Activated CD4-positive, alpha-beta T cell treated with anti-CD3 and anti-CD28 coated beads, Interleukin-2, amount 50 U/mL, for 4 hours (primary cell): Measurements from ENCODE around the gene KDELR1.

Experiments used
- DNase-seq, 2 experiments: peaks; one replicate each; pipeline ENCODE4 v3.0.0-alpha.2; 2020

KDELR1 gene

DNA sequence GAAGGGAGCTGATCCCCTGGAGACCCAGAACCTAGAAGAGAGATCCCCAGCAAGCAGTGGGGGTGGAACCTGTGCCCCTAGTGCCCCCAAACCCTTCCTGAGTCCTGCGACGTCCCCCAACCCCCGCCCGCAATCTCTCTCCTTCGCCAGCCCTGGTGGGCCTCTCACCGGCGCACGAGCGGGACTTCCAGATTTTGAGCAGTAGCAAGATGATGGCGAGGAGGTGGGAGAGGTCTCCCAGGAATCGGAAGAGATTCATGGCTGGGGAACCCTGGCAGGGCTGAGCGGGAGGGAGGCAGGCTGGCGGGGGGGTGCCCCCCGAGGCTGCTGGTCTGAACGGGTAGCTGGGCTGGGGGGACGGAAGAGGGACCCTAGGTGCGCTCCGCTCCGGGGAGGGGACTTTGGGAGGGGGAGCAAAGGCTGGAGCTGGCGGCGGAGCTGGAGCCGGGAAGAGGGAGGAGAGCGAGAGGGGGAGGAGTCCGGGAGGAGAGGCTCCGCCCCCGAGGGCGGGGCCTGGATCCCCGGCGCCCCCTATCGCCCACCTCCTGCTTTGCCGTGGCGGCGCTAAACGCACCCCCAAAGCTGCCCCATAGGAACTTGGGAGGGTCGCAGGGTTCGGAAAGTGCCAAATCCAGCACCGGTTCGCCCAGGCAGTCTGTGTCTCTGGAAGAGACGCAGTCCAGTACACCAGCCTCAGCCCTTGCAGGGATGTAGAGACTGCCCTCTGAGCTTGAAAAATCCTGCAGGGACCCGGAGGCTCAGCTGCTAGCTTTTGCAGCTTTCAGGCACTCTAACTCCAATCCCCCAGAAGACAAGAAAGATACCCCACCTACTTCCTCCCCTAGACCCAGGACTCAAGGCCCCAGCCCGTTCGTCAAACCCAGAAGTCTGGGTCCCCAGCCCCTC, at the start of gene KDELR1:
KDELR1 (minus strand) TSS at position 452 of the 906 bp plus-strand sequence; CDS start at position 259, 193 bp downstream.
- peak; percentile 59 to 61 for DNase-seq

DNA sequence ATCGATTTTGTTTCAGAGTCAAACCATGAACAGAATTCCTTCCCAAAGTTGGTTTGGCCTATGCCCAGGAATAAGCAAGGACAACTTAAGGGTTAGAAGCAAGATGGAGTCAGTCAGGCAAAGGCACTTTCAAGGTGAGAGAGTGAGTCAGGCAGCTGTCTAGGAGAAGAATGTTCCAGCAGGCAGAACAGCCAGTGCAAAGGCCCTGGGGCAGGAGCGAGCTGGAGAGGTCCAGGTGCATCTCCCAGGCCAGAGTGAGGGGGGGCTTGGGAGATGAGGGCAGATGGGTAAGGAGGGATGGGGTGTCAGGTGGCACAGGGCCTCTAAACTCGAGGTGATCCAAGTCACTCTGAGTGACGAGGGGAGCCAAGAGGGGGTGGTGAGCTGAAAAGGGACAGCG, 45.2 kb upstream of the KDELR1 start:
- no peak for DNase-seq

DNA sequence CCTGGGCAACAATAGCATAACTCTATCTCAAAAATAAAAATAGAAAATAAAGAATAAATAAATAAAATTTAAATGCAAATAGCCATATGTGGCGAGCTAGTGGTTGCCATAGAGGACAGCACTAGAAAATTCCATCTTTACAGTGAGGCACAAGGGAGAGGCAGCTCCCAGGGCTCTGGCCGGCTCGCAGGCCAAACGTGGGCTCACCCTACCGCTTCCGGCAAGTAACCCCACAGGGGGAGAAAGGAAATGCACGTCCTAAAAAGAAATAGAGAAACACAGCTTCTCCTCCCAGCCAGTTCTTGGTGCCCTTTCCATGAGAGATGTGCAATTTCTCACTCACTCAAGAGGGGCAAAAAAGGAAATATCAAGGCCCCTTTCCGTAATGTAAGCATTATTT, 42.0 kb upstream of the KDELR1 start:
- DNase-seq = no peak

DNA sequence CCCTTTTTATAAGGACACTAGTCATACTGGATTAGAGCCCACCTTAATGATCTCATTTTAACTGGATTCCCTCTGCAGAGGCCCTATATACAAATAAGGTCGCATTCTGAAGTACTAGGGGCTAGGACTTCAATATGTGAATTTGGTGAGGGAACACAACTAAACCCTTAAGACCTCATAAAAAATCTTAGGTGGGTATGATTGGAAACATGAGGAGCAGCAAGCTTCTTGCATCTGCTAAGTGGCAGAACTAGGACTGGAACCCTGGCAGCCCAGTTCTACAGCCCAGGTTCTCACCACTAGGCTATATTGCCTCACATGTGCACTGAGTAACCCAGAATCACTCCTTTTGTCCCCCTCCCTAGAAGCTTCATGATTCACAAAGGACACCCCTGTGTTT, 37.3 kb upstream of the KDELR1 start:
- no peak for DNase-seq

DNA sequence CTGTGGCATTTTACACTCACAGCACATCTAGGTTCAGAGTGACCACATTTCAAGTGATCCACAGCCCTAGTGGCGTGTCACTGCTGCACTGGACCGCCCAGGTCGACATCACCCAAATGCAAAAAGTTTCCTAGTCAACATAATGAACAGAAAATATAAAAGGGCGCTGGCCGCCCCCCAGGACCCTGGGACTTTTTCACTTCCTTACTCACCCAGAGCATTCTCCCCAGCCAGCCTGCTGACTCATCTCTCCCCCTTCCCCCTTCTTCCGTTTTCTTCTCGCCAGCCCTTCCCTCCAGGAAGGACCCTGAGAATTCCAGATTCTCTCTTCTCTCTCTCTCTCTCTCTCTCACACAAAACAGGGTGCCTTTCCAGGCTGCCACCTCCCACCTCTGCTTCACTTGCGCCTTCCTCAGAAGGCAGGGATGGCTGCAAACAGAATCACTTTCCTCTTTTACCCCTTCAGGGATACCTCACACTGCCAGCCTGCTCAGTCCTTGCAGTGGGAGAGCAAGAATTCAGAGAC, 33.4 kb upstream of the KDELR1 start:
- no peak for DNase-seq

DNA sequence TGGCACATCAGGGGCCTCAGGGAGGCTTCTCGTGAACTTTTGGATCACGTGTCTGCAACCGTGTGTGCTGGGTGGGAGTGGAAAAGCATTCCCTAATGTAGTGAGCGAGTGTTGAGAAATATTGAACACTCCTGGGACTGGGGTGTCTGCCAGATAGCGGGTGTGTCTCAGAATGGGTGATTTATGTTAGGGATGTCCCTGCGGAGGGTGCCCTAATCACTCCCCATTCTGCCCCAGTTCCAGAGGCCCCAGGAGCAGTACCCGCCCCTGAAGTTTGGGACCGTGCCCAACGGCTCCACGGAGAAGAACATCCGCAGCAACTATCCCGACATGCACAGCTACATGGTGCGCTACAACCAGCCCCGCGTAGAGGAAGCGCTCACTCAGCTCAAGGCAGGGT, 30.2 kb upstream of the KDELR1 start:
- DNase-seq = no peak

DNA sequence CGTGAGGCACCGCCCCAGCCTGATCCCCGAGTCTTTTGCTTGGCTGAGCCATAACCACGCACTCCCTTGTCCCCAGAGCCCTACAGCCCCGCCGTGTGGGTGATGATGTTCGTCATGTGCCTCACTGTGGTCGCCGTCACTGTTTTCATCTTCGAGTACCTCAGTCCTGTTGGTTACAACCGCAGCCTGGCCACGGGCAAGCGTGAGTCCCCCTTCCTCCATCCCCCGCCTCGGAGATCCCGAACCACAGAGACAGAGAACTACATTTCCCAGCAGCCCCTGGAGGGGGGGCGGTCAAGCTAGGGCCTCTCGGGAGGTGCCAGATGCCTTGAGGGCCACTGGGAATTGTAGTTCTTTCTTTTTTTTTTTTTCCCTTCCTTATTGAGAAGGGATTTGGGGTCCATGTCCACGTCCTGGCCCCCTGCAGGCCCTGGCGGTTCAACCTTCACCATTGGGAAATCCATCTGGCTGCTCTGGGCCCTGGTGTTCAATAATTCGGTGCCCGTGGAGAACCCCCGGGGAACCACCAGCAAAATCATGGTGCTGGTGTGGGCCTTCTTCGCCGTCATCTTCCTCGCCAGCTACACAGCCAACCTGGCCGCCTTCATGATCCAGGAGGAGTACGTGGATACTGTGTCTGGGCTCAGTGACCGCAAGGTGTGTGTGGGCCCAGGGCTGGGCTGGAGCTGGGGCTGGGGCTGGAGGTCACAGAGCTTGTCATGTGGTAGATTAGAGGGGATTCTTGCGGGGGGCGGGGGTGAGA, 28.0 kb upstream of the KDELR1 start:
- peak; percentile 57 for DNase-seq

DNA sequence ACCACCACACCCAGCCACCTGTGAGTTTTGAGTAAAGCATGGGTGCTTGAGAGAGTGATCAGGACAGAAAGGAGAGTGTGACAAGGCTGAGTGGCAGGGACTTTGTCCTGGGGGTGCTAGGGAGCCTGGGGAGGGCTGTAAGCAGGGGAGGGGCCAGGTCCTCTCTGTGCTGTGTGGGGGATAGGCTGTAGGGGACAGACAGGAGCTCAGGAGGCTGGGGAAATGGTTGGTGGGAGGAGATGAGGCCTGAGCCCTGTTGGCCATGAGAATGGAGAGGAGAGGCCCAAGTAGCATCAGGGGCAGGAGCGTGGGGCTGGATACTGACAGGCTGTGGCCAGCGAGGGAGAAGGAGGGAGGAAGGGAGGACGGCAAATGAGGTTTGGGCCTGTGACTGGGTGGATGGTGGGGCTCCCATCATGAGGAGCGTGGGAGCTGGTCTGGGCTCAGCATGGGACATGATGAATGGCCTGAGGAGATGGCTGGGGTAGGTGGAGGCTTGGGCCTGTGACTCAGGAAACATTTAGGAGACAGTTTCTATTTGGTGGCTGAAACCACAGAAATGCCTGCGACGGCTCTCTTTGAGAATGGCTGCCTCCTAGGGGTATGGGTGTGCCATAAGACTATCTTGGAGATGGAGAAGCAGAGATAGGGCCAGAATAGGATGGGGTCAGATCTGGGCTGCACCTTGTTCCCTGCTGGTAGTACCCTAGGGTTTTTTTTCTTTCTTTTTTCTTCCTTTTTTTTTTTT, 27.1 kb upstream of the KDELR1 start:
- no peak for DNase-seq

DNA sequence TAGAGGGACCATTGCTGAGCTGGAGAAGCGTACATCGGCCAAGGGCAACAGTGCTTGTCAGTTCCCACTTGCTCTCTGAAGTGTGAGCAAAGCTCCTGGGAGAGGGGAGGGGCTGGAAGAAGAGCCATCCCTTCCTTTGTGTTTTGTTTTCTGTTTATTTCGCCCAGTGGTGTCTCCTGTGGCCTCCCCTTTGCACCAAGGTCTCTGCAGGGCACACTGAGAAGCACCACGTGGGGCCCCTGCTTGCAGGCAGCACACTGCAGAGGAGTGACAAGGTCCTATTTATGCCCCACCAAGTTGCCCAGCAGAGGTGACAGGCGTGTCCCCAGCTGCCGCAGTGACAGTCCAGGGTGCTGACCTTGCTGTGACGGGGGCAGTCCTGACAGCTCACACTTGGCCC, 26.1 kb upstream of the KDELR1 start:
- no peak for DNase-seq

DNA sequence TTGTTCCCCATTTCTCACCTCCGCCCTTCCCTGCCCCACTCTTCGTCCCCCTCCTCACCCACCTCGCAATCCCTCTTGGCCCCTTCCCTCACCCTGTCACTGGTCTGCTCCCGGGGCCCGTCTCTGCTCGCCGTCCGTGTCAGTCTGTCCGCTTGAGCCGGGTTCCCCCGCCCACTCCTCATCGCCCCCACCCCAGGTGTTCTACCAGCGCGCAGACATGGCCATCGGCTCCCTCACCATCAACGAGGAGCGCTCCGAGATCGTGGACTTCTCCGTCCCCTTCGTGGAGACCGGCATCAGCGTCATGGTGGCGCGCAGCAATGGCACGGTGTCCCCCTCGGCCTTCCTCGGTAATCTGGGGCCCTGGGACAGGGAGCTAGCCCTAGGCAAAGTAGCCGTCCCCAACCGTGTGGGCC, 24.5 kb upstream of the KDELR1 start:
- no peak for DNase-seq

DNA sequence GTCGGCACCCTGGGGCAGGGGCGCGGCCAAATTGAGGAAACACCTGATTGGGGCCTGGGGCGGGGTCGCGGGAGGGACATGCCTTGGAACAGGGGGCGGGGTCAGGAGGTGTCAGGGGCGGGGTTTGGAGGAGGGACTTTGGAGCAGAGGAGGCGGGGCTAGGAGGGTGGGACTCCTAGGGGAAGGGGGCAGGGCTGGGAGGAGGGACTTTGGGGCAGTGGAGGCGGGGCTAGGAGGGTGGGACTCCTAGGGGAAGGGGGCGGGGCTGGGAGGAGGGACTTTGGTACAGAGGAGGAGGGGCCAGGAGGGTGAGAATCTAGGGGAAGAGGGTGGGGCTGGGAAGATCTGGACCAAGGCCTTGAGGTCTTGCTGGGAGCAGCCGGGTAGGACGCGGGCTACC, 24.0 kb upstream of the KDELR1 start:
- DNase-seq = peak; percentile 62 to 63

DNA sequence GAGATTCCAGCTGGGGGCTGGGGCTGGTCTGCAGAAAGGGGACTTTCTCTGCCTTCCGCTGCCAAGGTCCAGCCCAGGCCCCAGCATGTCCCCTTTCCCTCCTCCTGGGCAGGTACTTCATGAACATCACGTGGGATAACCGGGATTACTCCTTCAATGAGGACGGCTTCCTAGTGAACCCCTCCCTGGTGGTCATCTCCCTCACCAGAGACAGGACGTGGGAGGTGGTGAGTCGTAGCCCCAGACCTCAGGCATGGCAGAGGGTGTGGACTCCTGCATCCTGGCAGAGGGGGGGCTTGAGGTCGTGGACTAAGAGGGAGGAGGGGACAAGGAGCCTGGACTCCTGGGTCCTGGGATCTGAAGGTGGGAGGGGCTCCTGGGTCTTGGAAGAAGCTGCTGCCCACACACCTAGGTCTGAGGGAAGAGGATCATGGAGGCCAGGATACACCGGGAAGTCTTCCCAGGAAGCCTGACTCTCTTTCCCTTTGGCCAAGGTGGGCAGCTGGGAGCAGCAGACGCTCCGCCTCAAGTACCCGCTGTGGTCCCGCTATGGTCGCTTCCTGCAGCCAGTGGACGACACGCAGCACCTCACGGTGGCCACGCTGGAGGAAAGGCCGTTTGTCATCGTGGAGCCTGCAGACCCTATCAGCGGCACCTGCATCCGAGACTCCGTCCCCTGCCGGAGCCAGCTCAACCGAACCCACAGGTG, 22.7 kb upstream of the KDELR1 start:
- no peak for DNase-seq

DNA sequence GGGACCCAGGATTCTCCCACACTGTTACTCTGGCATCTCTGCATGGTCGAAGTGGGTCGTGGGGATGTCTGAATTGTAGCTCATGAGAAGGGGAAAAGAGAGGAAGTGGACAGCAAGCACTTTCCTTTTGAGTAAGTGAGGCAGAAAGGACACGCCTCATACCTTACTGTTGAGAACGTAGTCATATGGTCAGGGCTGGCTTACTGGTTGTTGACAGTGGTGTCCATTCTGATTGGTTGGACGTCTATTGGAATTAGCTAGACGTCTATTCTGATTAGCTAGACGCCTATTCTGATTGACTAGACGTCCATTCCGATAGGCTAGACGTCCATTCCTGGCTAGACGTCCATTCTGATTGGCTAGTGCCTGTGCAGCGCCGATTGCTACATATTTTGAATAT, 14.5 kb upstream of the KDELR1 start:
- DNase-seq = no peak

DNA sequence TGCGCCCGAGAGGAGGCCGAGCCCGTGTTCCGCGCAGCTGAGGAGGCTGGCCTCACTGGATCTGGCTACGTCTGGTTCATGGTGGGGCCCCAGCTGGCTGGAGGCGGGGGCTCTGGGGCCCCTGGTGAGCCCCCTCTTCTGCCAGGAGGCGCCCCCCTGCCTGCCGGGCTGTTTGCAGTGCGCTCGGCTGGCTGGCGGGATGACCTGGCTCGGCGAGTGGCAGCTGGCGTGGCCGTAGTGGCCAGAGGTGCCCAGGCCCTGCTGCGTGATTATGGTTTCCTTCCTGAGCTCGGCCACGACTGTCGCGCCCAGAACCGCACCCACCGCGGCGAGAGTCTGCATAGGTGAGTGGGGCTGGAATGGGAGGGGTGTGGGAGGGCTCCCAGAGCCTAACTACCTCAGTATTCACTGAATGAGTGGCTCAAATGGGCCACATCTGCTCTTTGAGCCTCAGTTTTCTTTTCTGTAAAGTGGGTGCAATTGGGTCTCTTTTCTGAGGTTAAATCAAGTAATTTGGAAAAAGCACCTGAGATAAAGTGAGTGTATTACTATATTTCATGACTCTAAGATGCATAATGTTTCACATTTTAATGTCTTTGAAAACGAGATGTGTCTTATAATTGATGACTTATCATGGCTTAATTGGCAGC, 13.8 kb upstream of the KDELR1 start:
- no peak for DNase-seq

DNA sequence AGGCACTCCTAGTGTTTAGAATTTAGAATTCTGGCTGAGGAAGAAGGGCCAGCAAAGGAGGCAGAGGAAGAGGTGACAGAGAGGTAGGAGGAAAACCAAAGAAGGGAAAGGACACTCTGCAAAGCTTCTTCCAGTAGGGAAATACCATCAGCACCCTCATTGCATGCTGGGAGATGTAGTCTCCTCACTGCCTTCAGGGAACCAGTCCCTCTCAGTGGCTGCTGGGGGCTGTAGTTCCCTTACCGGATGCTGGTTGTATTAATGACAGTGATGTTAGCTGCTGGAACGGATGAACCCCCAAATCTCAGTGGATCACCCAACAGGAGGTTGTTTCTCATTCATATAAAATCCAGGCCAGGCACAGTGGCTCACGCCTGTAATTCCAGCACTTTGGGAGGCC, 12.3 kb upstream of the KDELR1 start:
- DNase-seq = peak in 1 of 2 experiments; percentile 19

DNA sequence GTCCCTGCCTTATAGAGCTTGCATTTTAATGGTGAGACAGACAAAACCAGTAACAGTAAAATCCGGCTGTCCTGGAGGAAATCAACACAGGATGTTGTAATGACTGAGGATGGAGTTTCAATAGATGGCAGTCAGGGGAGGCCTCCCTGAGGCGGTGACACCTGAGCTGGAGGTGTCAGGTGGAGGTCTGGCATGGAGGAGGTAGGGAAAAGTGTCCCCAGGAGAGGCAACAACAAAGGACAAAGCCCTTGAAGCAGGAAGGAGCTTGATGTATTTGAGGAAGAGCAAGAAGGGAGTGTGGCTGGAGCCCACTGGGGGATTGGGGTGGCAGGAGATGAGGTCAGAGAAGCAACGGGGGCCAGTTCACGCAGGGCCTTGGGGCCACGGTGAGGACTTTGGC, 9.9 kb upstream of the KDELR1 start:
- no peak for DNase-seq

DNA sequence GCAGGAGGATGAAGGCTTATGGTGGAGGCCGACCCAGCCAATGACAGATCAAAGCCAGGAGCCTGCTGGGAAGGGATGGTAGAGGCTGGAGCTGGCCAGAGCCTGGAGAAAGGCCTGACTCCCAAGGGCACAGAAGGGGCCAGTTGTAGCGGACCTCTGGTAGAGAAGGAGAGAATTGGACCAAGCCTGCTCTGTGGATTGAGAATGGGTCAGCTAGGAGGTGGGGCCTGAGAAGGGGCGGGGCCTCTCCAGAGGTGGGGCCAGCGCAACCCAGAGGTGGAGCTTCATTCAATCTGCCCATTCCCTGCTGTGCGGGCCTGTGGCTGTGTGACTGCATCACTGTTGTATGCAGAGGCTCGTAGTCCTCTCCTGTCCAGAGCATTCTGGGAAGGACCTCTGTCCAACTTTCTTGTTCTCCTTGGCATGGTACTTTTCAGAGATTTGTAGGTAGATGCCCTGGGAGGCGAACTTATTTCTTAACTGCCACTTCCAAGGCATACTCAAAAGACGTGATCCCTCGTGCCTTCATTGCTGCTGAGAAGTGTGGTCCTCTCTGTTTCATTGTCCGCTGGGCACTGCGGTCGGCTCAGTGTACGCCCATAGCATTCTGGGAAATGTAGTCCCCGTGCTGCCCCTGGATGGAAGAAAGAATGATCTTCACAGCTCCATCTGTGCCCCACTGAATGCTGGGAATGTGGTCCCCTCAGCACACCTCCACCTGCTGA, 8.8 kb upstream of the KDELR1 start:
- DNase-seq = no peak

DNA sequence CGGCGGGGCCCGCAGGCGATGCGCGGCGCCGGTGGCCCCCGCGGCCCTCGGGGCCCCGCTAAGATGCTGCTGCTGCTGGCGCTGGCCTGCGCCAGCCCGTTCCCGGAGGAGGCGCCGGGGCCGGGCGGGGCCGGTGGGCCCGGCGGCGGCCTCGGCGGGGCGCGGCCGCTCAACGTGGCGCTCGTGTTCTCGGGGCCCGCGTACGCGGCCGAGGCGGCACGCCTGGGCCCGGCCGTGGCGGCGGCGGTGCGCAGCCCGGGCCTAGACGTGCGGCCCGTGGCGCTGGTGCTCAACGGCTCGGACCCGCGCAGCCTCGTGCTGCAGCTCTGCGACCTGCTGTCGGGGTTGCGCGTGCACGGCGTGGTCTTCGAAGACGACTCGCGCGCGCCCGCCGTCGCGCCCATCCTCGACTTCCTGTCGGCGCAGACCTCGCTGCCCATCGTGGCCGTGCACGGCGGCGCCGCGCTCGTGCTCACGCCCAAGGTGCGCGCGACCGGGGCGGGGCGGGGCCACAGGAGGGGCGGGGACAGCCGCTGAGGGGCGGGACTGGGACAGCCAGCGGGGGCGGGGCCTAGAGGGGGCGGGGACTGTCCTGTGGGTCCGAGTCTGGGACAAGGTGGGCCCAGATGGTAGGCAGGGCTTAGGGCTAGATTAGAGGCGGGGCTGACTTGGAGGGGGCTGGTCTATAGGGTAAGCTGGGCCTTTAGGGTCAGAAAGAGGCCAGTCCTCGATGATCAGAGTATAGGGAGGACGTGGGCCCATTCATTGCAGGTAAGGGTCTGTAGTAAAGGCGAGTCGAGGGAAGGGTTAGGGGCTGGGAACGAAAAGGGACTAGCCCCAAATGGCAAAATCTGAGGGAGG, 7.3 kb upstream of the KDELR1 start:
- peak; percentile 72 to 73 for DNase-seq

DNA sequence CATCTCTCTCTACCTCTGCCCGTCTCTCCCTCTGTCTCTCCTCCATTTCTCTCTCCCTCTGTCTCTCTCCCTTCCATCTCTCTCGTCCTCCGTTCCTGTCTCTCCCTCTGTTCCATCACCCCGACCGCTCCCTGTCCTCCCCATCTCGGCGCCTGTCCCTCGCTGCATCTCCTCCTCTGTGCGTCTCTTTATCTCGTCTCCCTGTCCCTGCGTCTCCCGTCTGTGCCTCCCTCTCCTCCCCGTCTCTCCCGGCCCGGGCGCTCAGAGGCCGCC, 6.7 kb upstream of the KDELR1 start:
- DNase-seq = no peak
